Neural crest cell (in vitro differentiated cells): Measurements from ENCODE around the gene TTC39A. TPM values are rescaled to one million over a fixed set of nuclear protein-coding genes. Genes with fewer than 3 reads are reported as not detected.

Experiments used
- DNase-seq: peaks from one replicate; pipeline ENCODE4 v3.0.0; 2021; ENCODE audit warnings: low read depth, mixed read lengths, low spot score
- H3K27ac Mint-ChIP-seq: one replicate; pipeline ENCODE4 v1.8.0; 2021; ENCODE audit warnings: mild to moderate bottlenecking, mixed read lengths; ENCODE audit not compliant: unreplicated experiment
- H3K27me3 Mint-ChIP-seq: 2 replicates; pipeline ENCODE4 v1.8.0; 2021; ENCODE audit warnings: low read depth, mild to moderate bottlenecking, mixed read lengths
- H3K36me3 Mint-ChIP-seq: 2 replicates; pipeline ENCODE4 v1.8.0; 2021; ENCODE audit warnings: low read depth, mild to moderate bottlenecking, mixed read lengths
- H3K4me1 Mint-ChIP-seq: 2 replicates; pipeline ENCODE4 v1.8.0; 2021; ENCODE audit warnings: mixed read lengths
- H3K4me3 Mint-ChIP-seq: one replicate; pipeline ENCODE4 v1.8.0; 2021; ENCODE audit warnings: mild to moderate bottlenecking, mixed read lengths
- H3K9me3 Mint-ChIP-seq: 2 replicates; pipeline ENCODE4 v1.8.0; 2021; ENCODE audit warnings: mixed read lengths
- CTCF ChIP-seq: fragments of 200-600 bp; sonication (generic); conservative IDR thresholded peaks from 2 replicates; pipeline ENCODE4 v1.5.0; 2021; ENCODE audit warnings: antibody characterized with exemption, mild to moderate bottlenecking
- total RNA-seq: library from RNA; stranded (reverse); gene quantifications from 2 replicates; pipeline ENCODE4 v1.2.1, GENCODE V29; 2021

The TTC39A gene
- total RNA-seq, 1 donor from 2014 or later = 1.7 TPM

GRCh38 chr1:51313268-51313852, 17.0 kb downstream of the TTC39A start:
- Mint-ChIP-seq H3K9me3 (no peaks in the 10 kb centered on the region), H3K4me3 (no peak overlapping the region), H3K27me3 (no peaks in the 10 kb centered on the region), H3K36me3 (no peaks in the 10 kb centered on the region), H3K27ac (no peak overlapping the region), H3K4me1 (peaks cover 5% of the 10 kb centered on the region)
- no peak for DNase-seq
- peak; percentile 29 for TF ChIP-seq CTCF

- no peak for DNase-seq
- Mint-ChIP-seq H3K4me3 (no peak overlapping the region), H3K27me3 (no peaks in the 10 kb centered on the region), H3K4me1 (peaks cover 5% of the 10 kb centered on the region), H3K9me3 (no peaks in the 10 kb centered on the region), H3K27ac (no peak overlapping the region), H3K36me3 (no peaks in the 10 kb centered on the region)
- TF ChIP-seq CTCF = no peak
Observed at GRCh38 chr1:51312718-51313117, 17.6 kb downstream of the TTC39A start.

GRCh38 chr1:51311826-51312225, 18.5 kb downstream of the TTC39A start:
- no peak for TF ChIP-seq CTCF
- Mint-ChIP-seq H3K4me3 (no peak overlapping the region), H3K27ac (peak overlapping the region; percentile 19), H3K9me3 (no peaks in the 10 kb centered on the region), H3K4me1 (peaks cover 2% of the 10 kb centered on the region), H3K27me3 (no peaks in the 10 kb centered on the region), H3K36me3 (no peaks in the 10 kb centered on the region)
- no peak for DNase-seq

- no peaks in the 10 kb centered on the region for H3K36me3 Mint-ChIP-seq
- H3K4me3 Mint-ChIP-seq = no peak overlapping the region
- no peaks in the 10 kb centered on the region for H3K27me3 Mint-ChIP-seq
- no peak for TF ChIP-seq CTCF
- H3K9me3 Mint-ChIP-seq = no peaks in the 10 kb centered on the region
- no peak overlapping the region for H3K27ac Mint-ChIP-seq
- DNase-seq = no peak
- no peaks in the 10 kb centered on the region for H3K4me1 Mint-ChIP-seq
Observed at GRCh38 chr1:51310871-51311613, 19.3 kb downstream of the TTC39A start.

- Mint-ChIP-seq H3K36me3 (no peaks in the 10 kb centered on the region), H3K4me3 (no peak overlapping the region), H3K27ac (peak overlapping the region; percentile 57), H3K9me3 (no peaks in the 10 kb centered on the region), H3K4me1 (no peaks in the 10 kb centered on the region), H3K27me3 (no peaks in the 10 kb centered on the region)
- DNase-seq = no peak
- TF ChIP-seq CTCF = no peak
Observed at GRCh38 chr1:51309291-51309690, 21.1 kb downstream of the TTC39A start.
